ENCODE measurements around the gene CACNA2D2. TPM values are rescaled to one million over a fixed set of nuclear protein-coding genes. Genes with fewer than 3 reads are reported as not detected.

The CACNA2D2 gene
- total and polyA plus RNA-seq, 7 donors = 0.49 to 1.7 (median 1.1) TPM; not detected in 1

DNA sequence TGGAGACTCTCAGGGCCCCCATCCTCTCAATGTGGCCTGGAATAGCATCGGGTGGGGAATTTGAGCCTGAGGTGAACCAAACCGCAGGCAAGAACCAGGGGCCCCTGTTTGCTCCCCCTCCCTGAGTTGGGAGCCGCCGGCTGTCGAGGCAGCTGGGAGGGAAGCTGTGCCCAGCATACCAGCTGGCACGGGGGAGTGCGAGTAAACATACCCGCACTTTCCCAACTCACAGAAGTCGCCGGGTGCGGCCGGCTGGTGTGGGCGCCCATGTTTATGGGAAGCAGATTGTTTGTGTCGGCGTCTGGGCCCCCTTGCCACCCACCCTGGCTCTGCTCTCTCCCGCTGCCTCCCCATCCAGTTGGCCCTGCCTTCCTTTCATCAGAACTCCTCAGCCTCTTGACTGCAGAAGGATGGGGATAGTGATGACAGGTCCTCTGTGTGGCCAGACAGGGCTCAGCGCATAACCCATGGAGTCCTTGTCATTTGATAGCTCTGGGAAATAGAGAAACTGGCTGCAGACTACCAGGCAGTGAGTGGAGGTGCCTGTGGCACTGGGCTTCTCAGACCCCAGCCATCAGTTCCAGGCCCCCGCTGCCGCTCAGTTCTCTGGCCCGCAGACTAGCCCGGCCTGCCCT lies 60.4 kb downstream of the CACNA2D2 start:
- intact Hi-C loops (cut with DNase I) = no loop called here
- TF ChIP-seq POLR2A (IDR thresholded peaks at IDR 0.05) (no peak), EP300 (IDR thresholded peaks at IDR 0.05) (no peak), POLR2AphosphoS5 (IDR thresholded peaks at IDR 0.05) (no peak)
- TF ChIP-seq, protein P1, sequence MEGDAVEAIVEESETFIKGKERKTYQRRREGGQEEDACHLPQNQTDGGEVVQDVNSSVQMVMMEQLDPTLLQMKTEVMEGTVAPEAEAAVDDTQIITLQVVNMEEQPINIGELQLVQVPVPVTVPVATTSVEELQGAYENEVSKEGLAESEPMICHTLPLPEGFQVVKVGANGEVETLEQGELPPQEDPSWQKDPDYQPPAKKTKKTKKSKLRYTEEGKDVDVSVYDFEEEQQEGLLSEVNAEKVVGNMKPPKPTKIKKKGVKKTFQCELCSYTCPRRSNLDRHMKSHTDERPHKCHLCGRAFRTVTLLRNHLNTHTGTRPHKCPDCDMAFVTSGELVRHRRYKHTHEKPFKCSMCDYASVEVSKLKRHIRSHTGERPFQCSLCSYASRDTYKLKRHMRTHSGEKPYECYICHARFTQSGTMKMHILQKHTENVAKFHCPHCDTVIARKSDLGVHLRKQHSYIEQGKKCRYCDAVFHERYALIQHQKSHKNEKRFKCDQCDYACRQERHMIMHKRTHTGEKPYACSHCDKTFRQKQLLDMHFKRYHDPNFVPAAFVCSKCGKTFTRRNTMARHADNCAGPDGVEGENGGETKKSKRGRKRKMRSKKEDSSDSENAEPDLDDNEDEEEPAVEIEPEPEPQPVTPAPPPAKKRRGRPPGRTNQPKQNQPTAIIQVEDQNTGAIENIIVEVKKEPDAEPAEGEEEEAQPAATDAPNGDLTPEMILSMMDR (IDR thresholded peaks at IDR 0.05) = no peak
- 46 to 81% methylated on average over 21 of the region's 21 CpGs for WGBS, 2 donors
- DNase-seq = no peak
- no peaks in the 10 kb centered on the region for H3K9me3 ChIP-seq
- H3K36me3 ChIP-seq = no peaks in the 10 kb centered on the region
- no peaks in the 10 kb centered on the region for H3K4me1 ChIP-seq
- no peak overlapping the region for H3K4me3 ChIP-seq
- H3K27ac ChIP-seq = no peak overlapping the region
- no peaks in the 10 kb centered on the region for H3K27me3 ChIP-seq

DNA sequence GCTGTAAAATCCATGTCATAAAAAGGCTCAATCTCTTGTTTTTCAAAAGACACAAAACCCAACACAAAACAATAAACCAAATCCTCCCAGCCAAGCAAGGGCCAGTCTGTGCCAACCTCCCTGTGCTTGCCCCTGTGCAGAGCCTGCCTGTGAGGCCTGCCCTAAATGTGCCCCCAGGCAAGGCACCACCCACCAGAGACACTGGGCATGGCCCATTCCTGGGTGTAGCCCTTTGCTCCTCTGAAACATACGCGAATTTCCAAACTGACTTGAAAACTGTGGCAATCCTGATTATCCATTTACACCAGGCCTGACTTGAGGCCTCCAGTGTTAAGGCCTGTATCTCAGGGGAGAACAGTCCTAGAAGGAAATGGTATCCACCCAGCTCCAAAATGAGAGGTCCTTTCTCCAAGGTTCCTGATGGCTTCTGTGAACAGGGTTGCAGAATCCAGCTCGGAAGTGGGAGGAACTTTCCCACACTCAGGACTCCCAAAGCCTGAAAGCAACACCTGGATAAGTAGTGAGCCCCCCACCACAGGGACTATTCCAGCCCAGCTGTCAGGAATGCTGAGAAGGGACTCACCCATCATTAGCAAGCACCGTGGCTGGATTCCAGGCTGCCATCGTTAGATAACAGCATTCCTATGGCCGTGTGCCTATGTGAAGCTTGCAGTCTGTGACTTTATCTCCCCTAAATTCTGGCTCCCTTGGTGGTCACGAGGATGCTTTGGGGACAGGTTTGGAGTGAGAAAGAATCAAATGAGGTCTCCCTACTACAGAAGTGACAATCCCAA lies 61.8 kb downstream of the CACNA2D2 start:
- no peak for DNase-seq
- TF ChIP-seq, protein P1 (IDR thresholded peaks at IDR 0.05) = no peak
- TF ChIP-seq POLR2A (IDR thresholded peaks at IDR 0.05) = no peak
- no peak for TF ChIP-seq POLR2AphosphoS5 (IDR thresholded peaks at IDR 0.05)
- TF ChIP-seq EP300 (IDR thresholded peaks at IDR 0.05) = no peak
- intact Hi-C loops (cut with DNase I) = no loop called here
- whole genome bisulfite sequencing, 2 donors = 41 to 69% methylated on average over 7 of the region's 7 CpGs
- Histone ChIP-seq H3K4me1 (no peaks in the 10 kb centered on the region), H3K4me3 (no peak overlapping the region), H3K36me3 (no peaks in the 10 kb centered on the region), H3K27me3 (no peaks in the 10 kb centered on the region), H3K27ac (no peak overlapping the region), H3K9me3 (no peaks in the 10 kb centered on the region)

- no peaks in the 10 kb centered on the region for H3K36me3 ChIP-seq
- no peaks in the 10 kb centered on the region for H3K4me1 ChIP-seq
- no peaks in the 10 kb centered on the region for H3K27me3 ChIP-seq
- no peak overlapping the region for H3K4me3 ChIP-seq
- H3K9me3 ChIP-seq = no peaks in the 10 kb centered on the region
- no peak for TF ChIP-seq POLR2A (IDR thresholded peaks at IDR 0.05)
- TF ChIP-seq, protein P1 (IDR thresholded peaks at IDR 0.05) = peak; percentile 36 to 69 (median 46)
- TF ChIP-seq POLR2AphosphoS5 (IDR thresholded peaks at IDR 0.05) = no peak
- no peak for TF ChIP-seq EP300 (IDR thresholded peaks at IDR 0.05)
- 17 to 20% methylated on average over 5 of the region's 5 CpGs for WGBS, 2 donors
- no peak overlapping the region for H3K27ac ChIP-seq
- intact Hi-C loops (cut with DNase I) = loop anchor here (1.0 kb wide), 1 partner anchor 106 kb away; no protein-coding TSS in a partner anchor
- no peak for DNase-seq
These were observed 67.2 kb downstream of the CACNA2D2 start for GRCh38 chr3:50436114-50436674.

GRCh38 chr3:50435371-50436113 lies 67.9 kb downstream of the CACNA2D2 start:
- Histone ChIP-seq H3K27ac (no peak overlapping the region), H3K4me3 (no peak overlapping the region), H3K27me3 (no peaks in the 10 kb centered on the region), H3K9me3 (no peaks in the 10 kb centered on the region), H3K4me1 (no peaks in the 10 kb centered on the region), H3K36me3 (no peaks in the 10 kb centered on the region)
- 40 to 43% methylated on average over 12 of the region's 12 CpGs for WGBS, 2 donors
- intact Hi-C loops (cut with DNase I) = loop anchor here (1.0 kb wide), 1 partner anchor 107 kb away; no protein-coding TSS in a partner anchor
- TF ChIP-seq POLR2A (IDR thresholded peaks at IDR 0.05) (no peak), EP300 (IDR thresholded peaks at IDR 0.05) (no peak), POLR2AphosphoS5 (IDR thresholded peaks at IDR 0.05) (no peak)
- TF ChIP-seq, protein P1 (IDR thresholded peaks at IDR 0.05) = no peak
- DNase-seq = no peak
